DND-41 (cell line): Measurements from ENCODE around the gene CFL1.

Experiments
- CTCF ChIP-seq: IDR thresholded peaks from 2 replicates; pipeline ENCODE4 v1.5.1; 2012; ENCODE audit warnings: borderline replicate concordance, low read length, moderate library complexity, mild to moderate bottlenecking; ENCODE audit not compliant: poor library complexity, severe bottlenecking; ENCODE audit errors: extremely low read depth
- EZH2 ChIP-seq: IDR thresholded peaks from 3 replicates; pipeline ENCODE4 v1.6.1; 2012; ENCODE audit warnings: borderline replicate concordance, low read depth, mild to moderate bottlenecking, moderate library complexity, low read length, inconsistent platforms; ENCODE audit not compliant: severe bottlenecking

- TF ChIP-seq EZH2 (no peak), CTCF (no peak)
Measured at GRCh38 chr11:65871811-65872548, 14.0 kb upstream of the CFL1 start.
